ENCODE measurements around the gene BLCAP.
A peak's percentile ranks its signal among the peaks of the same experiment; 100 is the strongest.
"Not testable (repeated sequence)": the region's sequence is repeated elsewhere in the genome, so short reads cannot be mapped to it uniquely, and the experiment has no call there.

BLCAP gene, protein sequence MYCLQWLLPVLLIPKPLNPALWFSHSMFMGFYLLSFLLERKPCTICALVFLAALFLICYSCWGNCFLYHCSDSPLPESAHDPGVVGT

GRCh38 chr20:37527638-37528445 is at the start of gene BLCAP:
Gene BLCAP, minus strand, starts transcription at chr20:37527876. Its CDS starts 8,702 bp downstream, at chr20:37519174.
- peak; percentile 90 for DNase-seq

DNA sequence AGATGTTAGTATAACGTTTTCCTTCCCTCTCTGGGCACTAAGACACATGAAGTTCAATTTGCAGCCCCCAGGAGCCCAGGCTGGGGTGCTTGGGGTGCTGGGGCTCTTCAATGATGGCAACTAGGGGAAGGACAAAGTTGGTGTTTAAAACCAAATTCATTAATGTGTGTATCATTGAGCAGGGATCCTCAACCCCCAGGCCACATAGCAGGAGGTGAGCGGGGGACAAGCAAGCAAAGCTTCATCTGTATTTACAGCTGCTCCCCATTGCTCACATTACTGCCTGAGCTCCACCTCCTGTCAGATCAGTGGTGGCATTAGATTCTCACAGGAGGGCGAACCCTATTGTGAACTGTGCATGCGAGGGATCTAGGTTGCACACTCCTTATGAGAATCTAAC is 49.8 kb upstream of the BLCAP start:
- not testable (repeated sequence) for DNase-seq

DNA sequence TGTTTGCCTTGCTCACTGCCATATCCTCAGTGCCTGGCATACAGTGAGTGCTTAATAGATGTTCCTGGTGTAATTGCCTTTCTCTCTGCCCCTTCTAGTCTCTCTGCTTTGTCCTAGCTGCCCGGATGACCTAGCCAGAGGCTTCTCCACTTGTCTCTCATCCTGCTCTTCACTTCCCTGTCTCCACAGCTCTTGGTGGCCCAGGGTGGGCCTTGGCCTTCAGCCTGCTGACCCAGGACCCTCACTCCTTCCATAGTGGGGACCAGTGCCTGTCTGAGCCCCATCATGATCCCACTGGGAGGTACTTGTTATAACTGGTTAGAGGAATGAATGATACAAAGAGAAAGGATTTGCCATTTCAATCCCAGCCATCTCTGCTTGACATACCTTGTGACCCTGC is 49.2 kb upstream of the BLCAP start:
- DNase-seq: no peak

- DNase-seq: no peak
Measured at GRCh38 chr20:37575884-37576283, 48.2 kb upstream of the BLCAP start.

DNA sequence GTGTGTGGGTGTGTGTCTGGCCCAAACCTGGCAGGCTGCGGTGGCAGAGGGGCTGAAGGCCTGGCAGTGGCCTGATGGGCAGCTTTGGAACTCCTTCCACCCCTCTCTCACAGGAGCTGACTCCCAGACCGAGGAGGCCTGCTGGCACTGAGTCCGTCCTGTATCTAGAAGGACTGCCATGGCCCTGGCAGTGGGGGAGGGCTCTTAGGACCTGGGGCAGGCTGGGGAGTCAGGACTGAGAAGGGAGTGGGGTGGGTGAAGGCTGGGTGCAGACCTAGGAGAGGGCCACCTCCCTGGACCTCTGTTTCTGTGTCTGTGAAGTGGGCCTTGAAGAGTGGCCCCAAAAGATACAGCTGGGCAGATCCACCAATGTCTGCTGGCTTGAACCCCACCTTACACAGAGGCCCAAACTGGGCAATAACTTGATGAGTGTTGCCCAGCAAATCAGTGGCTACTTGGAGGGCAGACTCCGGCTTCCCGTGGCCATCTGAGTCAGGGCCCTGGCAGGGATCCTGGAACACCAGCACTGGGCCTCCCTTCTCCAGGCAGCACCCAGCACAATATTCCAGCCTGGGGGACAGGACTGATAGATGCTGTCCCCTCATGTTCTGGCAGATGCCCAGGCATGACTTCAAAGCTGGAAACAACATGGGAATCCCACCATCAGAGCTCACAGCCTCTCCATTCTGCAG is 46.7 kb upstream of the BLCAP start:
- DNase-seq: no peak

DNA sequence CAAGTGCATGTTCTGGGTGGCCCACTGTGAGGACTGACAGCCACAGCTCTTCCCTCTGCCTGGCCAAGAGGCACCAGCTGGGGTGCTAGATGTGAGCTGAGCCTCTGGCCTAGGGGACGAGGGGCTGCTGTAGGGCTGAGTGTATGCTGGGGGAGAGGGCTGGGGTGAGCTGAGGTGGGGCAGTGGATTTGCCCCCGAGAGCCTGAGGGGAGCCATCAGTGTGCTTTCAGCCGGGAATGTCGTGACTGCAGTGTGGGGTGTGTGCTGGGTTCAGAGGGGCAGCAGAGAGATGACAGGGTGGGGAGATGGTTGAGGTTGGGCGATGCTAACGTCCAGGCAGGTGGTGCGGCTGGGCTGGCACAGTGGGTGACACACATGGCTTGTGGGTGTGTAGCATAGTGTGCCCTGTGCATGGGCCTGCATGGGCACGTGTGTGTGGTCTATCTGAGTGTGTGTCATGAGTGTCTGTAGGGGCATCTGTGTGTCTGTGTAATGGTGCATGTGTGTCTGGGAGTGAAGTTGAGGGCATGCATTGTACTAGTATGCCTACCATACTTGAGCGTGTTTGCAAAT is 46.0 kb upstream of the BLCAP start:
- no peak for DNase-seq

- no peak for DNase-seq
Measured at GRCh38 chr20:37571033-37571432, 43.4 kb upstream of the BLCAP start.

- no peak for DNase-seq
Measured at GRCh38 chr20:37570419-37570818, 42.7 kb upstream of the BLCAP start.

DNA sequence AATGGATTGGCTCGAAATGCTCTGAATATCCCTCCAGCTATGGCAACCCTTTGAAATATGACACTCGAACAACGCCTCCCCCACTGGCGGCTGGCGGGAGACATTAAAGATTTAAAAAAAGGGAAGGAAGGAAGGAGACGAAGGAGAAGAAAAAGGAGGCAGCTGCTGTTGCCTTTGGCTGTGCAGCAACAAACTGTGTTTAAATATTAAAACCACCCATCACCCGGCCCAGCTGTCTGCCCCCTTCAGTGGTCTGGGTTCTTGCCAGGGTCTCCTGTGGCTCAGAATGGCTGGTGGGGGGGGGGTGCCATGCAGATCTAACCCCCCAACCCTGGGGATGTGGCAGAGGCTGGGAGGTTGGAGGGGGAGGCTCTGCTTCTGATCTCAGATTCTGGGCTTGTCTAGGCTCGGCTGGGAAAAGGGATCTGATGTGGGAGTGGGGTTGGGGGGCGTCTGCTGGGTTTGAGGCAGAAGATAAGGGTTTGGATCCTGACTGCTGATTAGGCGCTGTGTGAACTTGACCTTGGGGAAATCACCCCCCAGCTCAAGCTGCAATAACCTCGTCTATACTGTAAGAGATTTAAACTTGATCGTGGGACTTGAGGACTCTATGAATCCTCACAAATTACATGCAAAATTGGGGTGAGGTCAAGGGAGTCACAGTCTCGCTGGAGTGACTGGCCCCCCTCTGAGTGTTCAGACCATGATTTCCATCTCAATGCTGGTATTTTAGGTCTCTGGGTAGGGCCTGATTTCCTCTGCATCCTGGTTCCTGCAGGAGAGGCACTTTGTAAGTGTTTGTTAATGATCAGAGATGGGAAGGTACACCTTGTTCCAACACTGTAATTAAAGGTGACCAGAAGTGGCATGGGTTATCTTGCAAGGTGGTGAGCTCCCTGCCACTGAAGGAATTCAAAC is 40.3 kb upstream of the BLCAP start:
- no peak for DNase-seq

DNA sequence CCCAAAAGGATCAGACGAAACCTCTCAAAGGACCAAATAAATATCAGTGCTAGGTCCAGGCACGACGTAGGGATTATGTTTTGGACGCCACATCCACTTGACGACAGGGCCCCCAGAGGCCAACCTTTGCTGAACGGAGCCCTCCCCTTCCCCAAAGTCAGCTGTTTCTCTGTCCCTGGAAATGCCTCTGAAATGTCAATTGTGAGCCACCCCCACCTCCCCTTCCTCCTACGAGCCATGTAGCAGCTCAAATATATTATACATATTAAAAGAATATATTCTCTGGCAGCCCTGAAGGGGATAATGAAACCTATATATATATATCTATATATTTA is 39.6 kb upstream of the BLCAP start:
- no peak for DNase-seq

DNA sequence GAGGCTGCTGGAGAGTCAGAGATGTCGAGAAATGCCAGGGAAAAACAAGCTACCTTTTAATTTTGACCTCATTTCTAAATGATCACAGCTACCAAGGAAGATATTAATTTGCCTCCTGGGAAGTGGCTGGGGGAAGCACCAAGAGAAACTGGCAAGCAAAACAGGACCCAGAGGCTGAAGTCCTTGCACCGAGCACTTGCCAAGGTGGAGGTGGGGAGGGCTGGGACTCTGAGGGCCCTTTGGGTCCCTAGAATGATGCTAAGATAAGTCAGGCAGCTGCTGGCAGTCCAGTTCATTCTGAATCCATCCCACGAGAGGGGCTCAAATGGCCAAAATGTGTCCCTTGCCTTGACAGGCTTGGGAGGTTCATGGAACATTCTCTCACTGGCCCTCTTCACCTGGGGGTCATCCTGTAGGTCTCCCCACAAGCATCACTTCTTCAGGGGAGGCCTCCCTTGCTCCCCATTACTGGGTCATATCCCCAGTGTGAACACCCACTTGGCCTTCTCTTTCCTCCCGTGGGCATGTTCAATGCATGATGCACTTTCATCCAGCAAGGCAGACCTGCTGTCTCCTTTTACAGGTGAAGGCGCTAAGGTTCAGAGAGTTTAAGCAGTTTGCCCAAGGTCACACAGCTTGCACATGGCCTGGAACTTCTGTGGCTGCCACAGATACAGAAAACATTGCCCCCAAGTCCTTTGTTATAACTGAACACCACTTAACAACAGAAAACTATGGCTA is 39.1 kb upstream of the BLCAP start:
- DNase-seq: no peak

- no peak for DNase-seq
Measured at GRCh38 chr20:37565134-37565811, 37.6 kb upstream of the BLCAP start.

- no peak for DNase-seq
Measured at GRCh38 chr20:37564388-37565133, 36.9 kb upstream of the BLCAP start.

DNA sequence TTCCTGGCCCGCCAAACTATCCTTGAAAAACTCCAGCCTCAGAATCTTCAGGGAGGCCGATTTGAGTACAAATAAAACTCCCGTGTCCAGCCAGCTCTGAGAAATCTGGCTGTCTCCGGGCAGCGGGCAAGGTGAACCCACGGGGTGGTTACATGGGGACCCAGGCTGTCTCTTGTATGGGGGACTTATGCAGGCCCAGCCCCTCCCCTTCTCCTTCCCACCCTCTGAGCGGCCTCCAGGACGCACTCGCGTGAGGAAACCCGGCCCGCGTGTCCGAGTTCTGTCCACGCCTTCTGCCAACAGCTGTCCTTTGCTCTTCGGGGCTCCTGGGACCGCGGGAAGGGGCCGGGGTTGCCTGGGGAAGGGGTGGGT is 36.3 kb upstream of the BLCAP start:
- no peak for DNase-seq

DNA sequence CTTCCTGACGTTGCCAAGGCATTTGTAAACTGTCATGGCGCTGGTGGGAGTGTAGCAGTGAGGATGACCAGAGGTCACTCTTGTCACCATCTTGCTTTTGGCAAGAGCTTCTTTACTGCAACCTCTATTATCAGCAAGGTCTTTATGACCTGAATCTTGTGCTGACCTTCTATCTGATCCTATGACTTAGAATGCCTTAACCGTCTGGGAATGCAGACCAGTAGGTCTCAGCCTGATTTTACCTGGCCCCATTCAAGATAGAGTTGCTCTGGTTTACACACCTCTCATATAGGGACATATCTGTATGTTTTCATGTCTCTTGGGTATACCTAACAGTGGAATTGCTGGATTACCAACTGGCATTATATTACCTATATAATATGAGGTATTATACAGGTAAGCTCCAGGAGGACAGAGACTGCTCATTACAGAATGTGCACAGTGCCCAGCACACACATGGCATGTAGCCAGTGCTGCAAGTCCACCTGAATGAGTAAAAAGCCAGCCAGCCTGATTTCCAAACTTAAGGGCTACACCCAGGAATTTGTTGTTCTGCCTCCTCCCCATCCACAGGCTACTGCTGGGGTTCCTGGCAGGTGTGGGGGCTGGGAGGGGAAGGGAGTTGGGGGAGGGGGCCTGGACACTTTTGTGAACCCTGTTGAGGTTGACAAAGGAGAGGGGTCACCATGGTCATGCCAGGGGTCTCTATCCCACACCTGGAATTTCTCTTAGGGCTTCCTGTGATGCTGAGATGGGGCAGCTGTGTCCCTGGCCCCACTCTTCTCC is 35.2 kb upstream of the BLCAP start:
- DNase-seq: no peak

GRCh38 chr20:37560629-37561028 is 33.0 kb upstream of the BLCAP start:
- DNase-seq: no peak

- peak; percentile 26 for DNase-seq
Measured at GRCh38 chr20:37559312-37560027, 31.8 kb upstream of the BLCAP start.

DNA sequence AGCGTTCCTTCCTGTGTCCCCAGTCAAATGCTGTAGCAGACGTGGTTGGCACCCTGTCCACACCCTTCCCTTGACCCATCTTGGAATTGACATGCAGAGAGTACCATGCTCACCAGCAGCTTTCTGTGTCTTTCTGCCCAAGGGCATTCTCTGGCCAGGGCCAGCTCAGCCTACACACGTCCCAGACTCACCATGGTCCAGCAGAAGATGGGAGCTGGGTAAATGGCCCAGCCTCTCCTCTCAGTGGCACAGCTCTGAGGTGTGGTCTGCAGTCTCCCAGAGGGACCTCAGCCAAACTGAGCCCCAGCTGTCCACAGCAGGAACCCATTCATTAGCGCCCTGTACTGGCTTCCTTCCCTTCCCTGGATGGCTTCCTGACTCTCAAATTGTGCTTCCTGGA is 31.1 kb upstream of the BLCAP start:
- no peak for DNase-seq

- no peak for DNase-seq
Measured at GRCh38 chr20:37558306-37558705, 30.6 kb upstream of the BLCAP start.

All from hematopoietic multipotent progenitor cell treated with erythropoietin and hydrocortisone succinate and interleukin-3 and kit ligand, for 8 days (in vitro differentiated cells).